ENCODE measurements around the gene ARNT2.
"Not testable (repeated sequence)": the region's sequence is repeated elsewhere in the genome, so short reads cannot be mapped to it uniquely, and the experiment has no call there.

Gene ARNT2

GRCh38 chr15:80404057-80404760 lies at the start of gene ARNT2:
Gene ARNT2 (plus strand): TSS chr15:80404382. CDS start chr15:80404516, 134 bp downstream.
- DNase-seq (ENCODE audit: low read depth in 2 of 2) = no peak

- no peak for DNase-seq (ENCODE audit: low read depth in 2 of 2)
Observed at GRCh38 chr15:80367094-80367493, 37.1 kb upstream of the ARNT2 start.

GRCh38 chr15:80367661-80368060 lies 36.5 kb upstream of the ARNT2 start:
- DNase-seq (ENCODE audit: low read depth in 2 of 2) = no peak

- DNase-seq (ENCODE audit: low read depth in 2 of 2) = no peak
Observed at GRCh38 chr15:80371924-80372323, 32.3 kb upstream of the ARNT2 start.

- DNase-seq (ENCODE audit: low read depth in 2 of 2) = no peak
Observed at GRCh38 chr15:80374441-80374840, 29.7 kb upstream of the ARNT2 start.

- no peak for DNase-seq (ENCODE audit: low read depth in 2 of 2)
Observed at GRCh38 chr15:80375968-80376891, 28.0 kb upstream of the ARNT2 start.

GRCh38 chr15:80379693-80380092 lies 24.5 kb upstream of the ARNT2 start:
- no peak for DNase-seq (ENCODE audit: low read depth in 2 of 2)

- no peak for DNase-seq (ENCODE audit: low read depth in 2 of 2)
Observed at GRCh38 chr15:80380154-80380553, 24.0 kb upstream of the ARNT2 start.

GRCh38 chr15:80382285-80382684 lies 21.9 kb upstream of the ARNT2 start:
- no peak for DNase-seq (ENCODE audit: low read depth in 2 of 2)

- no peak for DNase-seq (ENCODE audit: low read depth in 2 of 2)
Observed at GRCh38 chr15:80384432-80384831, 19.8 kb upstream of the ARNT2 start.

GRCh38 chr15:80386151-80386550 lies 18.0 kb upstream of the ARNT2 start:
- no peak for DNase-seq (ENCODE audit: low read depth in 2 of 2)

- DNase-seq (ENCODE audit: low read depth in 2 of 2) = no peak
Observed at GRCh38 chr15:80388326-80388725, 15.9 kb upstream of the ARNT2 start.

GRCh38 chr15:80389370-80389769 lies 14.8 kb upstream of the ARNT2 start:
- no peak for DNase-seq (ENCODE audit: low read depth in 2 of 2)

GRCh38 chr15:80390942-80391341 lies 13.2 kb upstream of the ARNT2 start:
- not testable (repeated sequence) for DNase-seq (ENCODE audit: low read depth in 2 of 2)

- DNase-seq (ENCODE audit: low read depth in 2 of 2) = no peak
Observed at GRCh38 chr15:80395616-80396015, 8.6 kb upstream of the ARNT2 start.

- DNase-seq (ENCODE audit: low read depth in 2 of 2) = no peak
Observed at GRCh38 chr15:80396096-80396495, 8.1 kb upstream of the ARNT2 start.

- DNase-seq (ENCODE audit: low read depth in 2 of 2) = no peak
Observed at GRCh38 chr15:80399508-80399907, 4.7 kb upstream of the ARNT2 start.

GRCh38 chr15:80401456-80401855 lies 2.7 kb upstream of the ARNT2 start:
- DNase-seq (ENCODE audit: low read depth in 2 of 2) = no peak

- no peak for DNase-seq (ENCODE audit: low read depth in 2 of 2)
Observed at GRCh38 chr15:80402339-80402738, 1.8 kb upstream of the ARNT2 start.

- DNase-seq (ENCODE audit: low read depth in 2 of 2) = no peak
Observed at GRCh38 chr15:80403712-80404056, 498 bp upstream of the ARNT2 start.

- DNase-seq (ENCODE audit: low read depth in 2 of 2) = no peak
Observed at GRCh38 chr15:80404761-80405553, 775 bp downstream of the ARNT2 start.

- no peak for DNase-seq (ENCODE audit: low read depth in 2 of 2)
Observed at GRCh38 chr15:80405554-80405850, 1.3 kb downstream of the ARNT2 start.

Data from stimulated activated CD8-positive, alpha-beta memory T cell treated with anti-CD3 and anti-CD28 coated beads, Interleukin-15, amount 100 ng/mL, for 48 hours (primary cell).